Nephron progenitor cell (in vitro differentiated cells): ENCODE data around the gene MYRFL.

Experiments
- DNase-seq: peaks from one replicate; pipeline ENCODE4 v3.0.0; 2021
- H3K27ac Mint-ChIP-seq: 2 replicates; pipeline ENCODE4 v1.8.0; 2021; ENCODE audit warnings: mild to moderate bottlenecking, moderate library complexity, mixed read lengths
- H3K27me3 Mint-ChIP-seq: 2 replicates; pipeline ENCODE4 v1.8.0; 2021; ENCODE audit warnings: mild to moderate bottlenecking, low read depth, mixed read lengths; ENCODE audit not compliant: poor library complexity
- H3K36me3 Mint-ChIP-seq: 2 replicates; pipeline ENCODE4 v1.8.0; 2021; ENCODE audit warnings: low read depth, mixed read lengths
- H3K4me1 Mint-ChIP-seq: 2 replicates; pipeline ENCODE4 v1.8.0; 2021; ENCODE audit warnings: mixed read lengths
- H3K4me3 Mint-ChIP-seq: 2 replicates; pipeline ENCODE4 v1.8.0; 2021; ENCODE audit warnings: mild to moderate bottlenecking, moderate library complexity, mixed read lengths
- H3K9me3 Mint-ChIP-seq: 2 replicates; pipeline ENCODE4 v1.8.0; 2021; ENCODE audit warnings: mild to moderate bottlenecking, moderate library complexity, mixed read lengths
- TF ChIP-seq, protein P1 (sequence below): fragments of 200-600 bp; sonication (generic); IDR thresholded peaks from 2 replicates; pipeline ENCODE4 v1.5.0; 2021; ENCODE audit warnings: antibody characterized with exemption

The MYRFL gene

DNA sequence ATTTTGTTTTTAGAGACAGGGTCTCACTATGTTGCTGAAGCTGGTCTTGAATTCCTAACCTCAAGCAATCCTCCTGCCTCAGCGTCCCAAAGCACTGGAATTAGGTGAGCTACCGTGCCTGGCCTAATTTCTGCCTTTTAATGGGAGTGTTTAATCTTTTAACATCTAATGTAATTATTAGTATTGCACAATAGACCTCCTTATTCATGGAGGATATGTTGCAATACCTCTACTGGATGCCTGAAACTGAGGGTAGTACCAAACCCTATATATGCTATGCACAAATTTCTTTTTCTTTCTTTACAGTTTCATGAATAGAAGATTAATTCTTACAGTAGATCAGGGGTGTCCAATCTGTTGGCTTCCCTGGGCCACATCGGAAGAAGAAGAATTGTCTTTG is 47.8 kb downstream of the MYRFL start:
- no peaks in the 10 kb centered on the region for H3K9me3 Mint-ChIP-seq
- H3K36me3 Mint-ChIP-seq: no peaks in the 10 kb centered on the region
- H3K4me3 Mint-ChIP-seq: no peak overlapping the region
- H3K27ac Mint-ChIP-seq: no peak overlapping the region
- DNase-seq: no peak
- no peaks in the 10 kb centered on the region for H3K4me1 Mint-ChIP-seq
- TF ChIP-seq, protein P1, sequence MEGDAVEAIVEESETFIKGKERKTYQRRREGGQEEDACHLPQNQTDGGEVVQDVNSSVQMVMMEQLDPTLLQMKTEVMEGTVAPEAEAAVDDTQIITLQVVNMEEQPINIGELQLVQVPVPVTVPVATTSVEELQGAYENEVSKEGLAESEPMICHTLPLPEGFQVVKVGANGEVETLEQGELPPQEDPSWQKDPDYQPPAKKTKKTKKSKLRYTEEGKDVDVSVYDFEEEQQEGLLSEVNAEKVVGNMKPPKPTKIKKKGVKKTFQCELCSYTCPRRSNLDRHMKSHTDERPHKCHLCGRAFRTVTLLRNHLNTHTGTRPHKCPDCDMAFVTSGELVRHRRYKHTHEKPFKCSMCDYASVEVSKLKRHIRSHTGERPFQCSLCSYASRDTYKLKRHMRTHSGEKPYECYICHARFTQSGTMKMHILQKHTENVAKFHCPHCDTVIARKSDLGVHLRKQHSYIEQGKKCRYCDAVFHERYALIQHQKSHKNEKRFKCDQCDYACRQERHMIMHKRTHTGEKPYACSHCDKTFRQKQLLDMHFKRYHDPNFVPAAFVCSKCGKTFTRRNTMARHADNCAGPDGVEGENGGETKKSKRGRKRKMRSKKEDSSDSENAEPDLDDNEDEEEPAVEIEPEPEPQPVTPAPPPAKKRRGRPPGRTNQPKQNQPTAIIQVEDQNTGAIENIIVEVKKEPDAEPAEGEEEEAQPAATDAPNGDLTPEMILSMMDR: no peak
- peaks cover 5% of the 10 kb centered on the region for H3K27me3 Mint-ChIP-seq

DNA sequence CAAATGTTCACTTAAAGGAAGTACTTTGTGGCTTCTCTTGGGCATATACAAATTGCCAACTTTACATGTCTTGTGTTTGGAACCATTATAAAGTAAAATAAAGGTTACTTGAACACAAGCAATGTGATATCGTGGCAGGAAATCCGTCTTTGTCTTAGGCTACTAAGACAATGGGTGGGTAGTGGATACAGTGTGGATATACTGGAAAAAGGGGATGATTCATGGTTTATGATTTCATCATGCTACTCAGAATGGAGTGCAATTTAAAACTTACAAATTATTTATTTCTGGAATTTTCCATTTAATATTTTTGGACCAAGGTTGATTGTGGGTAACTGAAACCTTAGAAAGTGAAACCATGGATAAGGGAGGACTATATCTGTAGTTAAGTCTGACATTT is 48.4 kb downstream of the MYRFL start:
- Mint-ChIP-seq H3K27ac (no peak overlapping the region), H3K4me1 (no peaks in the 10 kb centered on the region), H3K27me3 (peaks cover 5% of the 10 kb centered on the region), H3K4me3 (no peak overlapping the region), H3K36me3 (no peaks in the 10 kb centered on the region), H3K9me3 (no peaks in the 10 kb centered on the region)
- TF ChIP-seq, protein P1: no peak
- no peak for DNase-seq

DNA sequence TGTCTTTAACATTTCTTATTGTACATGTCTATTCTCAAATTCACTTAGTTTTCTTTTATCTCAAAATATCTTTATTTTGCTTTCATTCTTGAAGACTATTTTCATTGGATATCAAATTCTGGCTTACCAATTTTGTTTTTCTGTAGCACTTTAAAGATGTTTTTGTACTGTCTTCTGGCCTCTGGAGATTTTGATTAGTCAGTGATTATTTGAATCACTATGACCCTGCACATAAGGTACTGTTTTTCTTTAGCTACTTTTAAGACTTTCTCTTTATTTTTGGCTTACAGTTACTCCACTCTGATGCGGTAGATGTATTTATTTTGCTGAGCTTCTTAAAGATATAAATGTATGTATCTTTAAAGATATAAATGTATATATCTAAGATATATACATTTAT is 49.6 kb downstream of the MYRFL start:
- DNase-seq: no peak
- Mint-ChIP-seq H3K4me1 (peaks cover 7% of the 10 kb centered on the region), H3K27me3 (peaks cover 8% of the 10 kb centered on the region), H3K4me3 (no peak overlapping the region), H3K36me3 (no peaks in the 10 kb centered on the region), H3K9me3 (no peaks in the 10 kb centered on the region), H3K27ac (no peak overlapping the region)
- TF ChIP-seq, protein P1: no peak

DNA sequence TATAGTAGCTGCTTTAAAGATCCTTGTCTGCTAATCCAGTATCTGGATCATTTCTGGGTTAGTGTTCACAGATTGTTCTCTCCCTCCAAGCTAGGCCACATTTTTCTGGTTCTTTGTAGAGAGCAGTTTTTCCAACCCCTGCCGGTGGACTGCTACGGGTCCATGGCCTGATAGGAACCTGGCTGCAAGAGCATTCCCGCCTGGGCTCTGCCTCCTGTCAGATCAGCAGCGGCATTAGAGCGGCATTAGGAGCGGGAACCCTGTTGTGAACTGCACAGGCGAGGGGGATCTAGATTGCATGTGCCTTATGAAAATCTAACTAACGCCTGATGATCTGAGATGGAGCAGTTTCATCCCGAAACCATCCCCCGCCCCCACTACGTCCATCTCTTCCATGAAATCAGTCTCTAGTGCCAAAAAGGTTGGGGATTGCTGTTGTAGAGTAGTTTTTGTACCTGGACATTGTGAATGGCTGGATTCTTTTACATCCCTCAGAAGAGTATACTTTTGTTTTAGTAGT is 50.4 kb downstream of the MYRFL start:
- TF ChIP-seq, protein P1: no peak

DNA sequence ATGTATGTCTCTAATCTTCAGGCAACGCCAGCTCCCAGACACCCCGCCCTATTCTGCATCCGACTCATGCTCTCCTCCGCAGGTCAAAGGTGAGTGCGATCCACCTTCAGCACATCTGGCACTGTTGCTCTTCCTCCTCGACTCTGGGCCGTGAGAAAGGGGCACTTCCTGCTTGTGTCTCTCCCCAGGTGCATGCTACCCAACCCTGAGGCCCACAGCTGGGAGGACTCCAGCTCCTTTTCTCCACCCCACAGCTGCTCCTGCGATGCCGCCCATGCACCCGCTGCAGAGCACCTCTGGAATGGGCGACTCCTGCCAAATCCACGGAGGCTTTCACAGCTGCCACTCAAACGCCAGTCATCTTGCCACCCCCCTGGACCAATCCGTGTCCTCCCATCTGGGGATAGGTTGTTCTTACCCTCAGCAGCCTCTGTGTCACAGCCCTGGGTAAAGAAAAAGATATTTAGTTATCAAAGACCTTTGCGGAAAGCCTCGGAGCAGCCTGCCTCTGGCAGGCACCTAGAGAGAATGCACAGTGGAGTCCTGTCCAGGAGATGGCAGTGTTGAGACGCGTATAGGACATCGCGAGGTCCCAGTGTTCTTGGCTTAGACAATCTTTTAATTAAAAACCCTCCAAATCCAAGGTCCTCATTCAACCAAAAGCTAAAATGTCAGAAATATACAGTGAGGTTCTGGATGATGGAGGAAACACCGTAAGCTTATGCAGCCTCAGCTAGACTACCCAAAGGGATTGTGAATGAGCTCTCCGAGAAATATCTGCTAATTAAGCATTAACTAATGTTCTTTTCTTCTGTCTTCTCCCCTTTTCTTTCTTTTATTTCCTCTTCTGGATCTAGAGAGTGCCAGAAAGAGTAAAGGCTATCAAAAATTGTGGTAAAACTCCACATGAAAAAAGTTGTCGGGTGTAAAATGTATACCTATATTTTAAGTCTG is 54.3 kb downstream of the MYRFL start:
- no peak overlapping the region for H3K27ac Mint-ChIP-seq
- no peaks in the 10 kb centered on the region for H3K9me3 Mint-ChIP-seq
- H3K36me3 Mint-ChIP-seq: no peaks in the 10 kb centered on the region
- peaks cover 8% of the 10 kb centered on the region for H3K27me3 Mint-ChIP-seq
- DNase-seq: peak; percentile 79
- TF ChIP-seq, protein P1: peak; percentile 87
- H3K4me1 Mint-ChIP-seq: peaks cover 12% of the 10 kb centered on the region
- H3K4me3 Mint-ChIP-seq: peak overlapping the region; percentile 60

More for the DNA sequence above, 50.4 kb downstream of the MYRFL start:
- Mint-ChIP-seq H3K36me3 (no peaks in the 10 kb centered on the region), H3K4me1 (peaks cover 7% of the 10 kb centered on the region), H3K27ac (no peak overlapping the region), H3K9me3 (no peaks in the 10 kb centered on the region), H3K4me3 (no peak overlapping the region), H3K27me3 (peaks cover 8% of the 10 kb centered on the region)
- no peak for DNase-seq
